Measurements from ENCODE around the gene INO80C.

Gene INO80C

DNA sequence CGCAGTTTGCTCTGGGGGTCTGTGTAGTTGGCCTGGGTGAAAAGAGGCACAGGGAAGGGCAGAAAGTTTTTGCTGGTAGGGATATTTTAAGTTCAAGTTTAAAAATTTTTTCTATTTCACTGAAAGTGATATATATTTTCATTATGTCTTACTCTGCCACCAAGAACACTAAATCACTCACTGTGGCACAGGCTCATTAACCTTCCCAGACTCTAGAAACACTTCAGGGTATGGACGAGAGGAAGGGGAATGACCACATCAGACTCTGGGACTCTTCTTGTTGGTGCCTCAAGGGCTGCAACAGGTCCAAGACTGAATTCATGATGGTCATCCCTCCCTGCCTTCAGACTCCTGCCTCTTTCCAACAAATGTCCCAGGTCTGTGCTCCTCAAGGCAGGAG lies 29.0 kb downstream of the INO80C start:
- DNase-seq (ENCODE audit: low read depth), result no peak
- no peak overlapping the region for H3K4me3 ChIP-seq (ENCODE audit: low read depth, low read length)
- TF ChIP-seq, protein P1, sequence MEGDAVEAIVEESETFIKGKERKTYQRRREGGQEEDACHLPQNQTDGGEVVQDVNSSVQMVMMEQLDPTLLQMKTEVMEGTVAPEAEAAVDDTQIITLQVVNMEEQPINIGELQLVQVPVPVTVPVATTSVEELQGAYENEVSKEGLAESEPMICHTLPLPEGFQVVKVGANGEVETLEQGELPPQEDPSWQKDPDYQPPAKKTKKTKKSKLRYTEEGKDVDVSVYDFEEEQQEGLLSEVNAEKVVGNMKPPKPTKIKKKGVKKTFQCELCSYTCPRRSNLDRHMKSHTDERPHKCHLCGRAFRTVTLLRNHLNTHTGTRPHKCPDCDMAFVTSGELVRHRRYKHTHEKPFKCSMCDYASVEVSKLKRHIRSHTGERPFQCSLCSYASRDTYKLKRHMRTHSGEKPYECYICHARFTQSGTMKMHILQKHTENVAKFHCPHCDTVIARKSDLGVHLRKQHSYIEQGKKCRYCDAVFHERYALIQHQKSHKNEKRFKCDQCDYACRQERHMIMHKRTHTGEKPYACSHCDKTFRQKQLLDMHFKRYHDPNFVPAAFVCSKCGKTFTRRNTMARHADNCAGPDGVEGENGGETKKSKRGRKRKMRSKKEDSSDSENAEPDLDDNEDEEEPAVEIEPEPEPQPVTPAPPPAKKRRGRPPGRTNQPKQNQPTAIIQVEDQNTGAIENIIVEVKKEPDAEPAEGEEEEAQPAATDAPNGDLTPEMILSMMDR (IDR thresholded peaks at IDR 0.05; ENCODE audit: control insufficient read depth, extremely low read depth, insufficient read depth), result no peak

DNA sequence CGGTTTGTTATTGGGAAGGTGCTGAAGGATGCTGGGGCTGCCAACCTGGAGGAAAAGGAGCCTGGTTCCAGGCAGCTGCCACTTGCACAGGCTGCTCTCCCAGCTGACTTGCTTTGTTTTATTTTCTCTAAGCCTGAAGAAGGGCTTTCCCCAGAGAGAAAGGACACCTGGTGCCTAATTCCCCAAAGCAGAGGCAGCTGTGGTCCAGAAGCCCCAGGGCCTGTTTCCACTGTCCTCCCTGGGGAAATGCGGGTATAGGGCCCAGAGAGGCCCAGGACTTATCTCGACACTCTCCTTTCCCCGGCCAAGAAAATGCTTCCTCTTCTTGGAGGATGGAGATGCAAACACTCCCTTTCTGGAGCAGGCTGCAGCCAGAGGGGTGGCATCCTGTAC lies 30.1 kb downstream of the INO80C start:
- DNase-seq (ENCODE audit: low read depth), result no peak
- TF ChIP-seq, protein P1 (IDR thresholded peaks at IDR 0.05; ENCODE audit: control insufficient read depth, extremely low read depth, insufficient read depth), result no peak
- no peak overlapping the region for H3K4me3 ChIP-seq (ENCODE audit: low read depth, low read length)

DNA sequence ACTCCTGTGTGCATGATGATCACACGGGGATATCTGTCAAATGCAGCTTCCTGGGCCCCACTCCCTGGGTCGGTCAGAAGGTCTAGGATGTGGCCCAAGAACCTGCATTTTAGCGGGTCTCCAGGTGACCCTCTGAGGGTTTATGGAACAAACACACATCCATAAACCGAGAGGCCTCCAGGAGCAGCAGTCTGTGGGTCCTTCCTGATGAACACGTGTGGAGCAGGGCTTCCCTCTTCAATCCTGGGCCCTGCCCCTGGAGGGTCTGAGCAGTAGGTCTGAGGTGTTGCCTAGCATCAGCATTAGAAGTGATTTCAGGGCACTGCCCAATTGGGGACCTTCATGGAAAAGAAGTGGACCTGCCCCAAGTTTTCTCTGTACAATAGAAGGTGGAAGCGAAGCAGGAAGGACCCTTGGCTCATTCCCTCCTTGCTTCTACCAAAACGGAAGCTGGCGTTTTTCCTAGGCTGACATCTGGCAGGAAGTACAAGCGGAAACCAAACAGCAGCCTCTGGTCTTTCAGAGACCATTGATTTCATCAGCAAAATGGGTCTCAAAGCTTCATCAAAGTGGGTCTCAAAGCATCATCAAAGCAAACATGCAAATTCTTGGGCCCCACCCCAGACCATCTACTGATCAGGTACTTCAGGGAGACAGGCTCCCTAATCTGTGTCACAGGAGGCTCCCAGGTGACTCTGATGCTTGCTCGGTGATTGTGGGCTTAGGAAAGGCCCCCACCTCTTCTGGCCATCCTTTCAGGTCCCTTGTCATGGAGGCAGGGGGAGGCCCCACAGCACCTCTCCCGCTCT lies 30.7 kb downstream of the INO80C start:
- TF ChIP-seq, protein P1 (IDR thresholded peaks at IDR 0.05; ENCODE audit: control insufficient read depth, extremely low read depth, insufficient read depth), result no peak
- no peak overlapping the region for H3K4me3 ChIP-seq (ENCODE audit: low read depth, low read length)
- no peak for DNase-seq (ENCODE audit: low read depth)

DNA sequence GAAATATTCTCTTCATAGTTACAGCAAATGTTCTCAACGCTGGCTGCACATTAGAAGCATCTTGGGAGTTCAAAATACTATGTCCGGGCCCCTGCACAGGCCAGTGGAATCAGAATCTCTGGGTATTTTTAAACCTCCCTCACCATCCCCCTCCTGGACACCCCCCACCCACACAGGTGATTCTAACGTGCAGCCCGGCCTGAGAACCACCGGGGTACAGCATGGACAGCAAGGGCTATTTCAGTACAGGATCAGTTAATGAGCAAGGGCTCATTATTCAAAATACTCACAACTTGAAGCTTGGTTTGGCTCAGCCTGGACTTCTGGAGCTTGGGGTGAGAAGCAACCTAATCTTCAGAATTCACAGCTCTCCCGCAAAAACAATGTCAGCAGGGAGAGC lies 31.4 kb downstream of the INO80C start:
- TF ChIP-seq, protein P1 (IDR thresholded peaks at IDR 0.05; ENCODE audit: control insufficient read depth, extremely low read depth, insufficient read depth), result no peak
- DNase-seq (ENCODE audit: low read depth), result no peak
- no peak overlapping the region for H3K4me3 ChIP-seq (ENCODE audit: low read depth, low read length)

DNA sequence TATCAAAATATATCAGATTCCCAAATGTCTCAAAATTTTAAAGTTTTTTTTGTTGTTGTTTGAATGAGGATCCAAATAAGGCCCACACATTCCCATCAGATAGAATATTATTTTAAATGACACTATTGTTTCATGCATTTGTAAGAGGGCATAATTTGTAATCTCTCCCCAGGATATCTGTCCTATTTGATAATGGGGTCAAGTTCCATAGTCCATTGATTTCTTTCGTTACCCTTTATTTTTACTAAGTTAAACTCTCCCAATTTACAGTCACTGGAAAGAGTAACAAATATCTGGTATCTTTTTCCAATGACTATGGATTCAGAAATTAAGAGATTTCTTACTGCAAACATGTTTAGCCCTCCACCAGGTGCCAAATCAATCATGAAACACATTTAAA lies 32.4 kb downstream of the INO80C start:
- no peak overlapping the region for H3K4me3 ChIP-seq (ENCODE audit: low read depth, low read length)
- no peak for DNase-seq (ENCODE audit: low read depth)
- TF ChIP-seq, protein P1 (IDR thresholded peaks at IDR 0.05; ENCODE audit: control insufficient read depth, extremely low read depth, insufficient read depth), result no peak

DNA sequence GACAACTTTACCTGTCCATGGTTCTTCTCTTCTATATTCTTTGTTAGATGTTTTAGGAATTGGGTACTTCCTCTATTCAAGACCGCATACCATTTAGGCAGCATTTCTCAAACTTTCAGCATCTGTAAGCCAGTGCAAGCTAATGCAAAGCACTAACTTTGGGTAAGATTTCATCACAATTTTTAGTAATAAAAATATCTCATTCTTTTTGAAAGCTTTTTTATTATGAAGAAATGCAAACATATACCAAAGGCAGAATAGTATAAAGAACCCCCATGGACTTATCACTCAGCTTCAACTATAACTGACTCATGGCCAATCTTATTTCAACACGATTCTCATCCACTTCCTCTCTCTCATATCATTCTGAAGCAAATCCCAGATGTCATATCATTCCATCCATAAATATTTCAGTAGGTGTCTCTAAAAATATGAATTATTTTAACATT lies 32.9 kb downstream of the INO80C start:
- H3K4me3 ChIP-seq (ENCODE audit: low read depth, low read length), result no peak overlapping the region
- TF ChIP-seq, protein P1 (IDR thresholded peaks at IDR 0.05; ENCODE audit: control insufficient read depth, extremely low read depth, insufficient read depth), result no peak
- DNase-seq (ENCODE audit: low read depth), result no peak

DNA sequence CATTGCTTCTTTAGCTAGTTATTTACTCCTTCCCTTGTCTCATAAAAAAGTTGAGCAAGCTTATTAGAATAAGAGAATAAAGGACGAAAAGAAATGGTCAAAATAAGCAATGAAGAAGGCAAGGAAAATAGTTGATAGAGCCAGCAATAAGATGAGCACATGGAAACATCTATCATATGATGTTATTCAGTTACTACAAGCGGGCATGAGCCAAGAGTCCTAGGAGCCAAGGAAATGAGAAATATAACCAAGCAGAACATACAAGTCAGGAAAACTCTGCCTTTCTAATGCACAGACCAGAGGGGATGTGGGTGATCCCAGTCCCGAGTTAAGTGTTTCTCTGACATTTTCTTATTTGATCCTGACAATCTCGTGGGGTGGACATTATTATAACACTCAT lies 33.9 kb downstream of the INO80C start:
- TF ChIP-seq, protein P1 (IDR thresholded peaks at IDR 0.05; ENCODE audit: control insufficient read depth, extremely low read depth, insufficient read depth), result no peak
- H3K4me3 ChIP-seq (ENCODE audit: low read depth, low read length), result no peak overlapping the region

More for the DNA sequence above, 33.9 kb downstream of the INO80C start:
- no peak for DNase-seq (ENCODE audit: low read depth)
